ENCODE data around the gene ADAMTSL1. TPM values are rescaled to one million over a fixed set of nuclear protein-coding genes. Genes with fewer than 3 reads are reported as not detected.

Gene ADAMTSL1
- total RNA-seq, 1 donor from 2014 or later = 21.2 TPM

GRCh38 chr9:18548456-18548855, 74.5 kb downstream of the ADAMTSL1 start:
- no peak for DNase-seq (ENCODE audit: low read depth)

GRCh38 chr9:18549772-18550171, 75.8 kb downstream of the ADAMTSL1 start:
- no peak for DNase-seq (ENCODE audit: low read depth)

GRCh38 chr9:18550286-18550685, 76.3 kb downstream of the ADAMTSL1 start:
- no peak for DNase-seq (ENCODE audit: low read depth)

- no peak for DNase-seq (ENCODE audit: low read depth)
Measured at GRCh38 chr9:18554244-18554643, 80.3 kb downstream of the ADAMTSL1 start.

GRCh38 chr9:18555105-18555883, 81.3 kb downstream of the ADAMTSL1 start:
- DNase-seq (ENCODE audit: low read depth) = no peak

- DNase-seq (ENCODE audit: low read depth) = no peak
Measured at GRCh38 chr9:18564018-18564880, 90.3 kb downstream of the ADAMTSL1 start.

GRCh38 chr9:18566121-18566520, 92.2 kb downstream of the ADAMTSL1 start:
- peak; percentile 34 for DNase-seq (ENCODE audit: low read depth)

GRCh38 chr9:18568973-18569372, 95.0 kb downstream of the ADAMTSL1 start:
- peak; percentile 43 for DNase-seq (ENCODE audit: low read depth)

GRCh38 chr9:18569941-18570630, 96.1 kb downstream of the ADAMTSL1 start:
- no peak for DNase-seq (ENCODE audit: low read depth)

- no peak for DNase-seq (ENCODE audit: low read depth)
Measured at GRCh38 chr9:18573021-18573556, 99.1 kb downstream of the ADAMTSL1 start.

- no peak for DNase-seq (ENCODE audit: low read depth)
Measured at GRCh38 chr9:18575686-18576085, 101.7 kb downstream of the ADAMTSL1 start.

- DNase-seq (ENCODE audit: low read depth) = no peak
Measured at GRCh38 chr9:18579536-18579935, 105.6 kb downstream of the ADAMTSL1 start.

- no peak for DNase-seq (ENCODE audit: low read depth)
Measured at GRCh38 chr9:18580151-18580550, 106.2 kb downstream of the ADAMTSL1 start.

GRCh38 chr9:18585996-18586395, 112.0 kb downstream of the ADAMTSL1 start:
- no peak for DNase-seq (ENCODE audit: low read depth)

GRCh38 chr9:18588002-18588401, 114.0 kb downstream of the ADAMTSL1 start:
- DNase-seq (ENCODE audit: low read depth) = peak; percentile 67

GRCh38 chr9:18591261-18591660, 117.3 kb downstream of the ADAMTSL1 start:
- no peak for DNase-seq (ENCODE audit: low read depth)

- no peak for DNase-seq (ENCODE audit: low read depth)
Measured at GRCh38 chr9:18594837-18595236, 120.9 kb downstream of the ADAMTSL1 start.

GRCh38 chr9:18595597-18595996, 121.6 kb downstream of the ADAMTSL1 start:
- no peak for DNase-seq (ENCODE audit: low read depth)

GRCh38 chr9:18596920-18597319, 123.0 kb downstream of the ADAMTSL1 start:
- no peak for DNase-seq (ENCODE audit: low read depth)

- no peak for DNase-seq (ENCODE audit: low read depth)
Measured at GRCh38 chr9:18598969-18599368, 125.0 kb downstream of the ADAMTSL1 start.

GRCh38 chr9:18601026-18601425, 127.1 kb downstream of the ADAMTSL1 start:
- DNase-seq (ENCODE audit: low read depth) = no peak
